Dermis blood vessel endothelial cell (primary cell): ENCODE data around the gene NPFFR2. TPM values are rescaled to one million over a fixed set of nuclear protein-coding genes. Genes with fewer than 3 reads are reported as not detected.
"Not testable (repeated sequence)": the region's sequence is repeated elsewhere in the genome, so short reads cannot be mapped to it uniquely, and the experiment has no call there.

Source experiments
- DNase-seq: peaks from one replicate; pipeline ENCODE4 v3.0.0; 2010
- total RNA-seq: library from RNA; depleted of rRNA; stranded (reverse); fragments of >200 nt; gene quantifications from 2 replicates; pipeline ENCODE4 v1.2.3, GENCODE V29; 2014

Gene NPFFR2
- total RNA-seq, 1 donor from 2014 or later = not detected

GRCh38 chr4:72112514-72113156, 80.8 kb downstream of the NPFFR2 start:
- DNase-seq = peak; percentile 1

DNA sequence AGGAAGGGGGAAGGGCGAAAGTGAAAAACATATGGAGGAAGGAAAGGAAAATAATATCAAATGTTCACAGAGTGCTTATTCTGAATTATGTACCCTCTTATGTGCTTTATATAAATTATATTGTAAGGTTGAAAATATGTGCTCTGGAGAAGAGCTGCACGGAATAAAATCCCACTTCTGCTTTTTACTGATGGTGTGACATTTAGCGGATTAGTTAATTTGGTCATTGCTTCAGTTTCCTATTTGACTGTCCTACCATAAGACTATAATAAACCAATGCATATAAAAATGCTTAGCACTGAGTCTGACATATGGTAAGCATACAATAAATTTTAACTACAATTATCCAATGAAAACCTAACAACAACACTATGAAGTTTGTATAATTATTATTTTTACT, 86.2 kb downstream of the NPFFR2 start:
- no peak for DNase-seq

DNA sequence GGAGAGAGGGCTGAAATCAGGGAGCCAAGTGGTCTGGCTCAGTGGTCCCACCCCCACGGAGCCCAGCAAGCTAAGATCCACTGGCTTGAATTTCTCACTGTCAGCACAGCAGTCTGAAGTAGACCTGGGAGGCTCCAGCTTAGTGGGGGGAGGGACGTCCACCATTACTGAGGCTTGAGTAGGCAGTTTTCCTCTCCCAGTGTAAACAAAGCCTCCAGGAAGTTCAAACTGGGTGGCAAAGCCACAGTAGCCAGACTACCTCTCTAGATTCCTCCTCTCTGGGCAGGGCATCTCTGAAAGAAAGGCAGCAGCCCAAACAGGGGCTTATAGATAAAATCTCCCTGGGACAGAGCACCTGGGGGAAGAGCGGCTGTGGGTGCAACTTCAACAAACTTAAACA, 88.1 kb downstream of the NPFFR2 start:
- no peak for DNase-seq

DNA sequence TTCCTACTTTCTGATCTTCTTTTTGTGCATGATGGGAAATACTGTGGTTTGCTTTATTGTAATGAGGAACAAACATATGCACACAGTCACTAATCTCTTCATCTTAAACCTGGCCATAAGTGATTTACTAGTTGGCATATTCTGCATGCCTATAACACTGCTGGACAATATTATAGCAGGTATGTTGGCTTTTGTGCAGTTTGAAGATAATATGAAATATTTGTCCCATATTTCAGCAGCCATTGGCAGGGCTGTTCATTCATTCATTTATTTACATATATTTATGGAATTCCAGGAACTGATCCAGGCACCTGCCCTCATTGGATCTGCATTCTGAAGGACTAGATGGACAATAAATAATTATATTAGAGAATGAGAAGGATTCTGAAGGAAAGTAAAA, 96.9 kb downstream of the NPFFR2 start:
- no peak for DNase-seq

DNA sequence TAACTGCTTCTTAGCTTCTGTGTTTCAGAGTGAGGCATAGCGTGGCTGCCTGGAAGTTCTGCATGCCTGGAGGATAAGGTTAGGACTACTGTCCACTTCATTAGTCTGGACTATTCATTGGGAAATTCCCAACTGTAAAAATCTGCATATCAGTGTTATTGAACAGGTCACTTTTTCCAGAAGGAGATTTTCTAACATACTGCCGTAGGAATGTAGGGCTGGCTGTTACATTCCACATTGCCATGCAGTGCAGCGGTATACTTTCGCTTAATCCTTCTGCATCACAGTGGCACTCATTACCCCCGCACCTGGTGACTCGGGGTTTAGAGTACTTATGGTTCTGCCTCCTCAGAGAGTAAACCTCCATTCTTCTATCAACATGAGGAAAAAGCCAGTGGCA, 104.6 kb downstream of the NPFFR2 start:
- DNase-seq = no peak

DNA sequence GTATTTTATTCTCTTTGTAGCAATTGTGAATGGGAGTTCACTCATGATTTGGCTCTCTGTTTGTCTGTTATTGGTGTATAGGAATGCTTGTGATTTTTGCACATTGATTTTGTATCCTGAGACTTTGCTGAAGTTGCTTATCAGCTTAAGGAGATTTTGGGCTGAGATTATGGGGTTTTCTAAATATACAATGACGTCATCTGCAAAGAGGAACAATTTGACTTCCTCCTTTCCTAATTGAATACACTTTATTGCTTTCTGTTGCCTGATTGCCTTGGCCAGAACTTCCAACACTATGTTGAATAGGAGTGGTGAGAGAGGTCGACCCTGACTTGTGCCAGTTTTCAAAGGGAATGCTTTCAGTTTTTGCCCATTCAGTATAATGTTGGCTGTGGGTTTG, 108.2 kb downstream of the NPFFR2 start:
- not testable (repeated sequence) for DNase-seq

DNA sequence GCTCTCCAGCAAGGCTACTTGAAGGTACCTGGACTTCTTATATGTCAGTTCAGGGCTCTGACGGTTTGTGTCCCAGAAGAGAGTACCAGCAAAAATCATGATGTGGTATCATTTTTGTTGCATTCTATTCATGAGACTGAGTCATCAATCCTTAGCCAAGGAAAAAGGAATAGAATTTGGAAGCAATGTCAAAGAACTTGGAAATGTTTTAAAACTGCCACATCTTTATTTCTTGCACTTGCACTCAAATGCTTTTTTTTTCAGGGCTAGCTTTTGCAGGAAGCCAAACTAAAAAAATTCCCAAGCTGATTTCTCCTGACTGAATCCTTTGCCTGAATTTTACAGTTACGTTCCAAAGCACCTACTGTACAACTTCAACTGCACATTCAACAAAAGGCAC, 112.4 kb downstream of the NPFFR2 start:
- no peak for DNase-seq

GRCh38 chr4:72152731-72153130, 120.9 kb downstream of the NPFFR2 start:
- DNase-seq = no peak

DNA sequence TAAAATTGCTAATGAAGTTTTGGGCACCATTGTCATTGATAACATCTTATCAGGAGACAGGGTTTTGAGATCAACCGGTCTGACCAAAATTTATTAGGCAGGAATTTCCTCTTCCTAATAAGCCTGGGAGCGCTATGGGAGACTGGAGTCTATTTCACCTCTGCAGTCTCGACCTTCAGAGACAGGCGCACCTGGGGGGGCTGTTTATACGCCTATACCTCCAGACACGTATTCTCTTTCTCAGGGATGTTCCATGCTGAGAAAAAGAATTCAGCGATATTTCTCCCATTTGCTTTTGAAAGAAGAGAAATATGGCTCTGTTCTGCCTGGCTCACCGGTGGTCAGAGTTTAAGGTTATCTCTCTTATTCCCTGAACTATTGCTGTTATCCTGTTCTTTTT, 121.8 kb downstream of the NPFFR2 start:
- DNase-seq = not testable (repeated sequence)

DNA sequence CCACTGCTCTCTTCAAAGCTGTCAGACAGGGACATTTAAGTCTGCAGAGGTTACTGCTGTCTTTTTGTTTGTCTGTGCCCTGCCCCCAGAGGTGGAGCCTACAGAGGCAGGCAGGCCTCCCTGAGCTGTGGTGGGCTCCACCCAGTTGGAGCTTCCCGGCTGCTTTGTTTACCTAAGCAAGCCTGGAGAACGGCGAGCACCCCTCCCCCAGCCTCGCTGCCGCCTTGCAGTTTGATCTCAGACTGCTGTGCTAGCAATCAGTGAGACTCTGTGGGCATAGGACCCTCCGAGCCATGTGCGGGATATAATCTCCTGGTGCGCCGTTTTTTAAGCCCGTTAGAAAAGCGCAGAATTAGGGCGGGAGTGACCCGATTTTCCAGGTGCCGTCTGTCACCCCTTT, 137.5 kb downstream of the NPFFR2 start:
- not testable (repeated sequence) for DNase-seq

GRCh38 chr4:72169861-72170260, 138.1 kb downstream of the NPFFR2 start:
- DNase-seq = no peak

GRCh38 chr4:72171761-72172160, 140.0 kb downstream of the NPFFR2 start:
- DNase-seq = no peak

- DNase-seq = no peak
Measured at GRCh38 chr4:72179342-72179741, 147.5 kb downstream of the NPFFR2 start.

GRCh38 chr4:72186714-72187113, 154.9 kb downstream of the NPFFR2 start:
- DNase-seq = no peak

DNA sequence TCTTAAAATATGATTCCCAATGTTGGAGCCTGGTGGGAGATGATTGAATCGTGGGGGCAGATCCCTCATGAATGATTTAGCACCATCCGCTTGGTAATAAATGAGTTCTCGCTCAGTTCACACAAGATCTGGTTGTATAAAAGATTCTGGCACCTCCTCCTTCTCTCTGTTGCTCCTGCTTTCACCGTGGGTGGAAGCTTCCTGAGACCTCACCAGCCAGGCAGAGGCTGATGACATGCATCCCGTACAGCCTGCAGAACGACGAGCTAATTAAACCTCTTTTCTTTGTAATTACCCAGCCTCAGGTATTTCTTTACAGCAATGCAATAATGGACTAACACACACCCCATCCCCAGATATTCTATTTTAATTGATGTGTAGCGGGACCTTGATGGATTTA, 162.2 kb downstream of the NPFFR2 start:
- DNase-seq = no peak

DNA sequence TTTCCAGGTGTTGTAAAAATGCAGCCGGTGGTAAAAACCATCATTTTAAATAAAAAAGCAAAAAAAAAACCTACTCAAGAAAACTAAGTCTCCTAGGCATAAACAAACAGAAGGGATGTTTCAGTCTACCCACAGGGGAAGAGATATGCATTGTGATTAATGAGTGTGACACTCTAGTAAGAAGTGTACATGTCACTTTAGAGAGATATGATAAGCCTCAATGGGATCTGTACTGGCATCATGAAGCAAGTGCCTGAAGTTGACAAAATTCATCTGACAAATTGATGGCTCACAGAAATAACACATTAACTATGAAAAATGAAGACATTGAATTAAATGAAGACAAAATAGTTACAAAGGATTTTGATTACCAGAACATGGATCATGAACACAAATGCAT, 162.7 kb downstream of the NPFFR2 start:
- no peak for DNase-seq

Other genes starting within 250 kb of the NPFFR2 start
- 0.05 TPM in 1 of 2 replicates, not detected in the other for gene GC, start 247.9 kb upstream of the NPFFR2 start, total RNA-seq